ENCODE measurements around the gene SETD6.
A peak's percentile ranks its signal among the peaks of the same experiment; 100 is the strongest.
"Not testable (repeated sequence)": the region's sequence is repeated elsewhere in the genome, so short reads cannot be mapped to it uniquely, and the experiment has no call there.

Gene SETD6, protein sequence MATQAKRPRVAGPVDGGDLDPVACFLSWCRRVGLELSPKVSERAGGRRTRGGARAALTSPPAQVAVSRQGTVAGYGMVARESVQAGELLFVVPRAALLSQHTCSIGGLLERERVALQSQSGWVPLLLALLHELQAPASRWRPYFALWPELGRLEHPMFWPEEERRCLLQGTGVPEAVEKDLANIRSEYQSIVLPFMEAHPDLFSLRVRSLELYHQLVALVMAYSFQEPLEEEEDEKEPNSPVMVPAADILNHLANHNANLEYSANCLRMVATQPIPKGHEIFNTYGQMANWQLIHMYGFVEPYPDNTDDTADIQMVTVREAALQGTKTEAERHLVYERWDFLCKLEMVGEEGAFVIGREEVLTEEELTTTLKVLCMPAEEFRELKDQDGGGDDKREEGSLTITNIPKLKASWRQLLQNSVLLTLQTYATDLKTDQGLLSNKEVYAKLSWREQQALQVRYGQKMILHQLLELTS

DNA sequence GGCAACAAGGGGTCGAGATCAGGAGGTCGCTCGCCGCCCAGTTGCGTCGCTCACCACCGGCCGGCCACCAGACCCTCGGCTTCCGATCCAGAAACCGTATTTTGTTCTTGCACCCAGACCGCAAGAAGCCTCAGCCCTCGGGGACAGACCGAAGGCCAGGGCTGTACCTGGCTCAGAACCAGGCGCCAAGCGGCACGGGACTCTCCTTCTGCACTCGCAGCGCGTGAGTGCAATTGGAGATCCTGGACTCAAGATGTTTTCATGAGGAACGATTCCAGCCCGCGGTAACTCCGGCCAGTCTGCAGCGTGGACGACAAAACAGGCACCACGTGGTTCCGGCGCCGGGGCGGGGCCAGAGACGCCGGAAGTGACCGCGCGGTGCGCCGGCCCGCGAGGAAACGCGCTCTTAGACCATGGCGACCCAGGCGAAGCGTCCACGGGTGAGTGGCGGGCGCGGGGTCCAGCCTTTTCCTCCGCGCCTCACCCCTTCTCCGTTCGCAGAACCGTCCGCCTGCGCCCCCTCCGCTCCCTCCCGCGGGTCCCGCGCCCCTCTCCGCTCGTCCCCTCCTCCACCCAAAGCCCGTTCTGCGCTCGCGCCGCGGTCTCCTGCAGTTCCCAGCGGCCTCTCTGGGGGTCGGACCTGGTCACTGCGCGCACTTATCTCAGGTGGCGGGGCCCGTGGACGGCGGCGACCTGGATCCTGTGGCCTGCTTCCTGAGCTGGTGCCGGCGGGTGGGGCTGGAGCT lies at the start of gene SETD6:
Gene SETD6, plus strand, starts transcription at position 393 of the 746 bp plus-strand sequence. Its CDS starts 21 bp downstream, at position 414.
- DNase-seq (ENCODE audit: low read depth in 2 of 2): peak in 1 of 2 donors; percentile 72

DNA sequence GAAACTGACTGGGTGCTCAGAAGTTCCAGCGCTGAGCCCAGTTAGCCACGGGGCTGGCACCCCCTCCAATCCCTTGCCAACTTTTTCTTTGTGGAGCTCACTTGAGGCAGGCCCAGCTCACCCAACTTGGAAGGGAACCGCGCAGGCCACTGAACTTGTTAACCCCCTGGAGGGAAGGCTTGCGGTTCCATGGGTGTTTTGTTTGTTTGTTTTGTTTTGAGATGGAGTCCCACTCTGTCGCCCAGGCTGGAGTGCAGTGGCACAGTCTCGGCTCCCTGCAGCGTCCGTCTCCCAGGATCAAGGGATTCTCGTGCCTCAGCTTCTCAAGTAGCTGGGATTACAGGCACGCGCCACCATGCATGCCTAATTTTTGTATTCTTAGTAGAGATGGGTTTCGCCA lies 49.5 kb upstream of the SETD6 start:
- no peak for DNase-seq (ENCODE audit: low read depth in 2 of 2)

DNA sequence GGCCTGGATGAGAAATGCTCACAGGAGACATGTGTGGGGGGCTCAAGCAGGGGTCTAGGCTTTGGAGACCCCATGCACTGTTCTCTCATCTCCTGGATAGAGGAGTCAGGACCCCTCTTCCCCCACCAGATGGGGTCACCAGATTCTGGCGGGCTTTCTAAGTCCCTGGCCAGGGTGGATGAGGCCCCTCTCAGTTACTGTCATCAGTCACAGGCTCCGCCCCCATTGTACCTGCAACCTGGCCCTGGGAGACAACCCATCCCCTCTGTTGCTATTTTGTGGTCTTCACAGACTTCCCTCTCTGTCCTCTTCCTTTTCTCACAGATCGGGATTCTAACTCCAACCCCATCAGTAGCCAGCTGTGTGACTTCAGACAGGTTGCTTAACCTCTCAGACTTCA lies 48.9 kb upstream of the SETD6 start:
- no peak for DNase-seq (ENCODE audit: low read depth in 2 of 2)

DNA sequence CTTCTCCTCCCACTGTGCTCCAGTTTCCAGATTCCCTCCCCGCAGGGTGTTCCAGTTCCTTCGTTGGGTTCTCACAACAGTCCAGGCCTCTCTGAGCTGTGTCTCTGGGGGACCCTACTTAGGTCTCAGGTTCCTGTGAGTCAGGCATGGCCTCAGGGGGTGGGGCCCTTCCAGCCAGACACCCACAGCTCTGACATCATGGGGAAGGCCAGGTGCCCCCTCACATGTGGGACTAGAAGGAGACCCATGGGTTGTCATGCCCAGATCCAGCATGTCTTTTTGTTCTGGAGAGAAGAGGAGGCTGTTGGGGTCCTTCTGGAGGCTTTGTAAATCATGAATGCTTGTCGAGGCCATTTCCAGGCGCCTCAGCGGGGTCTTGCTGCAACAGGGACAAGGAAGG lies 47.4 kb upstream of the SETD6 start:
- no peak for DNase-seq (ENCODE audit: low read depth in 2 of 2)

DNA sequence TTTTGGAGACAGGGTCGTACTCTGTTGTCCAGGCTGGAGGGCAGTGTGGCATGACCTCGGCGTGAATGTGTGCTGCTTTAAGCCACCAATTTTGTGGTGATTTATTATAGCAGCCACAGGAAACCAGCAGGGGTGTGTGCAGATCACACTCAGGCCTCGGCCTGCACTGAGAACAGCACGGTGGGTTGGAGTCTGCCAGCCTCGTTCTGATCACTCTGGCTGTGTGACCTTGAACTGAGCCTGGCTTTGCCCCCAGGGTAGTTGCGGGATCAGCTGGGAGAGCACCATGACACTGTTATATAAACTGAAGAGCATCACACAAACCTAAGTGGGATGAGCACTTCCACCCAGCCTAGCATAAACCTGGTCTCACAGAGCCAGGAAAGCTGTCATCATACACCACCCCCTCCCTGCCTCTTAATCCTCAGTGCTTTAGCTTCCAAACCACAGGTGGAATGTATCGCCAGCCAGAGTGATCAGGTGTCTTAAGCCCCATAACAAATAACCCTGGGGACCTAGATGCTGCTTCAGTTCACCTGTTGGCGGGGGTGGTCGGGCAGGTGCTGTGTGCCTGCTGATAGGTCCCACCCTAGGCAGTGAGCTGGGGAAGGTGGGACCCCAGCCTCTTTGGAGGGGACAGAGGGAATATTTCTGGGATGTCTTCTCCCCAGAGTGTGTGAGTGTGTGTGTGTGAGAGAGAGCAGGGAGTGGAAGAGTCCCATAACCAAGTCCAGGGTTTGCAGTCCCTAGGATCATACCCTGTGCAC lies 43.9 kb upstream of the SETD6 start:
- no peak for DNase-seq (ENCODE audit: low read depth in 2 of 2)

DNA sequence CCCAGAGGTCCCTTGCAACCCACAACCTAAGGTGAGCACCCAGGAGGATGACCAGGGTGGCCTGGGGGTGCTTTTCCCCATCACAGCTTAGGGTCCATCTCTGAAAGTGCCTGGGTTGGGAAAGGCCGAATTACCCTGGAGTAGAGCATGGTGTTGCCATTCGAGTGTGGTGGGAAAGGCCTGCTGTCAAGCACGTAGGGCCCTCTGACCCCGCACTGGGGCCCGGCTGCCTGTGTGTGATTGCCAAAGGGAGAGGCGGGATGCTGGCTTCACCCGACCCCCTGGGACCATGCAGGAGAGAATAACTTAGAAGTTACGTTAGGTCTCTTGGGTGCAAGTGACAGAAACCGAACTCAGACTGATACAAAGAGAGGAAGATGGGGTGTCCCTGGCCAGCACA lies 43.1 kb upstream of the SETD6 start:
- no peak for DNase-seq (ENCODE audit: low read depth in 2 of 2)

DNA sequence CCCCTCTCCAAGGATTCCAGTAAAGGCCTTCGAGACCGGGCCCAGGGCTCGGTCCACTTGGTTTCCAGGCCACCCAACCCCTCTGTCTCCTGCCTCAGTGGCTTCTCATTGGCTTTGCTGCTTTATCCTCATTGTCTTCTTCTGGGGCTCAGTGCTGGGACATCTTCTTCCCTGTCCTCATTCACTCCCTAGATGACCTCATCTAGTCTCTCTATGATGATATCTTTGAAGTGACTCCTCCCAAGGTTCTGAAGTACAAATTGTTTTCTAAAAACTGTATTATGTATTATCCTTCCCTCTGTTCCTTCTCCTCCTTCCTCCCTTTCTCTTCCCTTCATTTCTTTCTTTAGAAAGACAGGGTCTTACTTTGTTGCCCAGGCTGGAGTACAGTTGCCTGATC lies 42.5 kb upstream of the SETD6 start:
- DNase-seq (ENCODE audit: low read depth in 2 of 2): no peak

DNA sequence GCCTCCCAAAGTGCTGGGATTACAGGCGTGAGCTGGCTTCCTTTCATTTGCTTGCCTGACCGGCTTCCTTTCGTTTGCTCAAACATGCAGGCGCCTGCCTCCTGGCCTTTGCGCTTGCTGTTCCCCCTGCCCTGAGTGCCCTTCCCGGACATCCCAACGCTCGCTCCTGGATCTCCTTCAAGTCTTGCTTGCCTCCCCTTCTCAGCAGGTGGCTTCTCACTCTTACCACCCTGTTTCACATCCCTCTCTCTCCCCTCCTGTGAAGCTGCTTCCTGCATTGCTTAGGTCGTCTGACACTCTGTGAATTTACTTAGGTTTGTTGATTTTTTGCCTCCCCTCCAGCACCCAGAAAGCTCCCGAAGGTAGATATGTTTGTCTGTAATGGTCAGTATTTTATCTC lies 41.0 kb upstream of the SETD6 start:
- no peak for DNase-seq (ENCODE audit: low read depth in 2 of 2)

DNA sequence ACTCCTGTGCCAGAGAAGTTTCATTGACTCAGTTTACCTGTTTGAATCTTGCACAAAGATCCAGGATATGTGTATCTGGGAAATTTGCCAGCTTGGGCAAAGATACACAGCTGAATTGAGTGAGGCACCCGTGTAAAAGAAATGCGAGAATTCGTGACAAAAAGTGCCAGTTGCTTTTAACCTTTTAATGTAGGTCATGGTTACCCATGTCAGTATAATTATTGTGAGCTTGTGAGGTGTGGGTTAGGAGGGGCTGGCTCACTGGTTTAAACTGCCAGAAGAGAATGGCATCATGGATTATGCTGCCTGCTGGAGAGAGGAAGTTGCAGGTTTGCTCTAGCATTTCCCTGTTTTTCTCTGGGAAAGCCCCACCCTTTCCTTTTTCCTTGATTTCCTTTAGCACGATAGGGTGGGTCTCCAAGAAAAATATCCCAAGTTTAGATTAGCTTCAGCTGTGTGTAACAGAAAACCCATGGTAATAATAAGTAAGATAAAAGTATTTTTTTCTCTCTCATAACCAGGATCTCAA lies 40.2 kb upstream of the SETD6 start:
- no peak for DNase-seq (ENCODE audit: low read depth in 2 of 2)

DNA sequence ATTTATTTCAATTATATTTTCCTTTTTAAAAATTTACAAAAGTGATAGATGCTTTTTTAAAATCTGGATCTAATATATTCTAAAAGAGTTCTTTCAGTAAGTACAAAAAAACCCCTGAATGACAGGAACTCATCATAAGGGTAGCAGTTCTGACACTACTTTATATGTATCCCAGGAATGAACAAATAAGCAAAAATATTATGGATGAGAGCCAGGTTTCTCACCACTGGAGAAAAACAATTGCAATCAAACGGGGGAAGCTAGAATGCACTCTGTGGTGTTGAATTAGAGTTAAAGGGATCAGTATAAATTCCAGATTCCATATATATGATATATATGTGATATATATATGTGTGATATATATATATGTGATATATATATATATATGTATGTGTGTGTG lies 38.5 kb upstream of the SETD6 start:
- DNase-seq (ENCODE audit: low read depth in 2 of 2): no peak

DNA sequence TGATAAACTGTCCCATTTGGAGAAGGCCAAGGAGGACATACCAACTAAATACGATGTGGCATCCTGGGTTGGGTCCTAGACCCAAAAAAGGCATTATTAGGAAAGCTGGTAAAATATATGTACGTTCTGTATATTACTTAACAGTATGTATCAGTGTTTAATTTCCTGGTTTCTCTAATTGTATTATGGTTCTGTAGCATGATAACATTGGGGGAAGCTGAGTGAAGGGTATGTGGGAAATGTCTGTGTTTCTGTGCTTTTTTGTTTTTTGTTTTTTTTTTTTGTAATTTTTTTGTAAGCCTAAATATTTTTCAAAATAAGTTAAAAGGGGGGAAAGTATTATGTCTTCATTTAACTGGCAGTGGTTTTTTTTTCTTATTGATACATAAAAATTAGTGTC lies 36.9 kb upstream of the SETD6 start:
- DNase-seq (ENCODE audit: low read depth in 2 of 2): no peak

DNA sequence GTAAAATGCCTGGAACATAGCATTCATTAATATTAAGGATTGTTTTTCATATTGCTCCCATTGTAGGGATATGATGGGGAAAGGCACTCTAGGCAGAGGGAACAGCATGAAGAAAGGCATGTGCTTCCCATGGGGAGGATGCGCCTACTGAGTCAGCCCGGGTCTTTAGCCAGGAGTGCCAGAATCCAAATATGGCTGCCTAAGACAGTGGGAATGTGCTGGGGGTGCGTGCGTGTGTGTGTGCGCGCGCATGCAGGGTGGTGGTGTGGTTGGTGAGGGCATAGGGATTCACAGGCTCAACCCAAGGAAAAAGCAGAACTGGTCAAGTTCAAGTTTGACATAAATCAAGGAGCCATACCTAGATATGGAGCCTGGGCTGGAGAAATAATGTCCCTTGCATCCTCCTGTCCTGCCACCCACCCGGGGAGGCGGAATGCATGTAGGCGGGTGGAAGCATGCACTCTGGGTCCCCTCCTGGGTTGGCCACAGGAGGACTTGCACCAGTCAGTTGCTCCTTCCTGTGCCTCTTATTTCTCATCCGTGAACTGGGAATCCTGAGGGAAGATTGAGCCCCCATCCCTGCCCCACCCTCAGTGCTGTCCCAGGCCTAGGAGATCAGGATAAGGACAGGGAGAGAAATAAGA lies 34.0 kb upstream of the SETD6 start:
- DNase-seq (ENCODE audit: low read depth in 2 of 2): no peak

DNA sequence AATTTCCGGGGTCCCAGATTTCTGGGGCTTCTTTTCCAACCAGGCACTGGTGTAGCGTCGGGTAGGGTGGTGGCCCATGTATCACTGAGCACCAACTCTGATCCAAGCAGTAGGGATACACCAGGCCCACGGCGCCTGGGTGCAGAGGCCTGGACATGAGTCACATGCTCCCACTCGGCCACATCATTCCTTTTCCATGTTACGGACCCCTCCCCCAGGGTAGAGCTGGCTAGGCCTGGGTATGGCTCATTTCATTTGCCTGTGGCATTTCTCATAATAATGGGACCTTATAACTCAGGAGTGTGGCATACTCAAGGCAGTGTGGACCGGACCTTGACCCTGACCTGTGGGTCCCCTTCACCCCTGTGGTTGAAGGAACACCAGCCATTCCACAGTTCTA lies 33.4 kb upstream of the SETD6 start:
- no peak for DNase-seq (ENCODE audit: low read depth in 2 of 2)

DNA sequence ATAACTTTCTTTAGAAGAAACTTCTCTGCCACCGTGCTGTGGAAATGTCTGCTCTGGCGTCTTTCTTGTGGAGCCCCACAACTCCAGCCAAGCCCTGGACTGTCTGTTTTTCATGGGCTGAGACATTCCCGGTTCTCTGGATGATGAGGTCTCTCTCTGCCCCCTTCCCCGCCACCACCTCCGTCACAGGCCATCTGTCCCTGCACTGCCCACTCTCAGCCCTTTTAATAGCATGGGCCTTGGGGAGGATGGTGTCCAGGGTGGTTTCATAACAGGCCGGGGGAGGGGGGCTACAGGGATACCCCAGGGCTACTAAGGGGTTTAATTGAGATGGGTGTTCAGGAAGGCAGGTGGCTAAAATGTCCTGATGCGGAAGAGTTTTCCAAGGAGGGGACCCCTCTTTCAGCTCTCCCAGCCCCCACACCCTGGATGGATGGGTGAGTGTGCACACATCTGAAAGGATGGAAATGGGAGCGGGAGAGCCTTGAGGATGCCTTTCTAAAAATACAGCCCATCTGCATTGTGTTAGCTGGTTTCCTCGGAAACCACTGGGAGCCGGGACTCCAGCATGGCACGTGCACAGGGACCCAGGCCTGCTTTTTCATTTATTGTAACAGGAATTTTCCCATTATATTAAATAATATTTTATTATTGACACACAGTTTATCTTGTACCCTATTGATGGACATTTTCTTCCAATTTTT lies 30.0 kb upstream of the SETD6 start:
- no peak for DNase-seq (ENCODE audit: low read depth in 2 of 2)

DNA sequence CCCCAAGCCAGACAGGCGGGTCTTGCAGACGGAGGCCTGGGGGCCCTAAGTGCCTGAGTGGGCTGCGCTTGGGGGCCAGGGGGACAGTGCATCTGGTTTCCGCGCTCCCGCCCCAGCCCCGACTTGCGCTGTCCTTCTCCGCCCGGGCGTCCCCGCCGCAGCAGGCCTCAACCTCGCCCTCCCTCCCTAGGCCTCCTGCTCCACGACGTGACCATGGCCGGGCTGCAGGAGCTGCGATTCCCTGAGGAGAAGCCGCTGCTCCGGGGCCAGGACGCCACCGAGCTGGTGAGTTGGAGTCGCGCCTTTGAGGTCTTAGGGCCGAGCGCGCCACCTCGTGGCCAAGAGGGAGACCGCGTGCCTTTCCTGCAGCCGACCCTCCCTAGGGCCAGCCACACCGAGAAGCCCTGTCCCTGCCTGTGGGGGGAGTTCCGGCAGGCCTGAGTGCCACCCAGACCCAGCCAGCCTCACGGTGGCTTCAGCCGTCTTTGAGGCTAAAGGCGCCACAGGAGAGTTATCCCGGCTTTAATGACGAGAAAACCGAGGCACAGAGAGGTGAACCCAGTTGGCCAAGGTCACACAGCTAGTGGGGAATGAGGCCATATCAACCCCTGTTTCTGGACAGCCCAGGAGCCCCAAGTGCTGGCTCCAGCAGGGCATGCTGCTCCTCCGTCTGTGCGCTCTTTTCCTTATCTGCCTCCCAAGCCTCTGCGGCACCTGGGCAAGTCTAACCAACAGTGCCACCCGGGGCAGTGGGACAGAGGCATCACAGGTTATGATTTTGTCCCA lies 27.6 kb upstream of the SETD6 start:
- peak; percentile 52 to 63 for DNase-seq (ENCODE audit: low read depth in 2 of 2)

DNA sequence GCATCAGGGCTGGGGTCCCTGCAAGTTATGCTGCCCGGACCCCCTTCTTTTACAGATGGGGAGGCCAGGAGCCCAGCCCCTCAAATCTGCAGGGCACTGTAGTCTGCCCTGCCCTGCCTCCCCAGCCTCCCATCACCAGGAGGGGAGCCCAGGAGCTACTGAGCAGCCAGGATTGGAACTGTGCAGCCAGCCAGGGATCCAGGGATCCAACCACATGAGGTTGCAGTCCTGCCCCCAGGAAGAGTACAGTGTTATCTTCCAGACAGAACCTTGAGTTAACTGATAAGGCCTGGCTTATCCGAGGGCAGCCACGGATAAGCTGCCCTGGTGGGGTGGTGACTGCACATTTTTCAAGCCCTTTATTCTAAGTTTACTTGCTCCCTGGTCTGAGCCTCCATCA lies 26.8 kb upstream of the SETD6 start:
- no peak for DNase-seq (ENCODE audit: low read depth in 2 of 2)

DNA sequence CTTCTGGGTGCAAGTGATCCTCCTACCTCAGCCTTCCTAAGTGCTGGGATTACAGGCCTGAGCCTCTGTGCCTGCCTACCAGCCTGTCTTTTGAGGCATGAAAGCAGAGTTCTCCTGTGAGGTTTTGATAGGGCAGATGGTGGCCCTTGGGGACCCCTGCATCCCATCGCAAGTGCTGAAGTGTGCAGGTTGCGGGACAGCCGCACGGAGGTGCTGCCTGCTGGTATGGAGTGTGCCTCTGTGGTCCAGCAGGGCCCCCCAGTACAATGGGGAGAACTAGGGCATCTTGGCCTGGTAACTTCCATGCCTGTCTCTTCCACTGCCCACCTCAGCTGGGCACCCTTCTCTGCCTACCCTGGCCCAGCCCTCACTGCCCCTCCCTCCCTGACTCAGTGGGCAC lies 25.3 kb upstream of the SETD6 start:
- DNase-seq (ENCODE audit: low read depth in 2 of 2): no peak

DNA sequence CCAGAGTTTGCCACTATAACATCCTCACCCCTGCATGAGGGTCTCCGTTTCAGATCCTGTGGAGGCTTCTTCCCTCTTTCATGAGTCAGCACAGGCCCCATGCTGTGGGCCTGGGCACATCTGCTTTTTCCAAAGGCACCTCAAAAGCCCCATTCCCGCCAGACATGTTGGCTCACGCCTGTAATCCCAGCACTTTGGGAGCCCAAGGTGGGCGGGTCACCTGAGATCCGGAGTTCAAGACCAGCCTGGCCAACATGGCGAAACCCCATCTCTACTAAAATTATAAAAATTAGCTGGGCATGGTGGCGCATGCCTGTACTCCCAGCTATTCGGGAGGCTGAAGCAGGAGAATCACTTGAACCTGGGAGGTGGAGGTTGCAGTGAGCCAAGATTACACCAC lies 24.8 kb upstream of the SETD6 start:
- DNase-seq (ENCODE audit: low read depth in 2 of 2): not testable (repeated sequence)

DNA sequence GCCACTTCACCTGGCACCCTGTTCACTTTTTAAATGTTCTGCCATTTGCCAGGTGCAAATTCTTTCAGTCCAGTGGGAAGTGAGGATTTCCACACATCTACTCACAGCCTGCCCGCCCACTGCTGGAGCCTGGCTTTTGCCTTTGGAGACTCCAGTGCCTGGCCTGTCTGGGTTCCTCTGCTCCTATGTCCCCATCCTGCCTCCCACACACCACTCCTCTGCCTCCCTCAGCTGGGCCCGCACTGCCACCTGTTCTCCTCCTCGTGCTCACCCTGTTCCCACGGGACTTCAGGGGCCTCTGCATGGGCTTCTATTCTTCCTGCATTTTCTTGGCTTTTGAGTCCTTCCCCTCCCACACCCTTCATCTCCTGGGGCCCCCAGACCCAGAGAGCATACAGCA lies 23.3 kb upstream of the SETD6 start:
- no peak for DNase-seq (ENCODE audit: low read depth in 2 of 2)

DNA sequence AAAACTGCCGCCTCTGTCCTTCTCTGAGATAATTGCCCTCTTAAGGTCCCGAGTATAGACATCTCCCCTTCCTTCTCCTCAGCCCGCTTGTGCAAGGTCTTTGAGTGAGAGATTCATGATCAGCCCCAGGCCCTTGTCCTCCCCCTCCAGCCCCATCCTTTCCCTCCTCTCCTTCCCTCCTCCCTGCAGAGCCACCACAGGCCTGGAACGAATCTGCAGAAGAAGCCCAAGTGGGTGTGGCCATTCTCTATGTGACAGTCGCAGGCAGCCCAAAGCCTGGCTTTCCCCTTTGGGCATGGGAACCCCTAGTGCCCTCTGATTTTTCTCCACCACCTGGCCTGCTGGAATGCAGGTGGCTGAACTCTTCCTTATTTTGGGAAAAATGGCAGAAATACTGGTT lies 22.6 kb upstream of the SETD6 start:
- no peak for DNase-seq (ENCODE audit: low read depth in 2 of 2)
